Pancreas (tissue), 10 donors: Measurements from ENCODE around the gene PLBD2. TPM values are rescaled to one million over a fixed set of nuclear protein-coding genes. Genes with fewer than 3 reads are reported as not detected.

Experiments
- ATAC-seq, 4 donors: fragments of 200-7000 bp; cut with Tn5 transposase; one replicate each; pipeline versions ENCODE4 v1.8.0 to v1.9.1; 2020; ENCODE audit warnings: mild to moderate bottlenecking in 4 of 4, moderate library complexity in 4 of 4
- DNase-seq, 6 donors: peaks; one replicate each; pipeline ENCODE4 v3.0.0-alpha.2; 2020
- FAIRE-seq: peaks from 2 replicates; lab custom pipeline; 2012; peaks lifted over from hg19 to GRCh38; lab: Jason Lieb, UNC
- H3K27ac ChIP-seq, 4 donors: fragments of 200-600 bp; sonication (generic); 1 replicate in 3 of 4; 2 replicates in 1 of 4; pipeline versions ENCODE4 v1.5.0 to v1.8.0; 2020
- H3K27me3 ChIP-seq, 4 donors: fragments of 200-600 bp; one replicate each; pipeline ENCODE4 v1.8.0; 2021
- H3K36me3 ChIP-seq, 3 donors: fragments of 200-600 bp; sonication (generic) in 1 of 3; one replicate each; pipeline versions ENCODE4 v1.5.0 to v1.8.0; 2020 to 2021
- H3K4me1 ChIP-seq, 3 donors: fragments of 200-600 bp; one replicate each; pipeline ENCODE4 v1.8.0; 2021
- H3K4me3 ChIP-seq, 4 donors: fragments of 200-600 bp; sonication (generic) in 2 of 4; one replicate each; pipeline versions ENCODE4 v1.5.0 to v1.8.0; 2020 to 2021
- H3K9me3 ChIP-seq, 4 donors: fragments of 200-600 bp; one replicate each; pipeline ENCODE4 v1.8.0; 2021
- CTCF ChIP-seq, 4 donors: fragments of 200-600 bp; sonication (generic) in 3 of 4; IDR thresholded peaks; one replicate each; pipeline versions ENCODE4 v1.5.0 to v1.8.0; 2021; ENCODE audit warnings: antibody characterized with exemption in 4 of 4
- WGBS, 2 donors: extraction: QIAGEN DNeasy Blood & Tissue Kit; methylation state at CpG; one replicate each; pipeline ENCODE4 v1.1.7; 2013; 5-methylcytosine and 5-hydroxymethylcytosine counted together
- intact Hi-C, 3 donors: fragments of 100-400 bp; cut with DNase I; formaldehyde crosslinking; loops; one replicate each; pipeline versions ENCODE4 v1.11.1 to v1.14.2; 2022
- polyA plus RNA-seq, 2 donors: library from polyadenylated mRNA; stranded (reverse); fragments of 200-250 nt; gene quantifications; one replicate each; pipeline ENCODE4 v1.2.3, GENCODE V29; 2013
- total RNA-seq, 6 donors: library from RNA; stranded (reverse); fragmentation: NEBNext Ultra II Directional in 4 of 6; extraction: Animal tissue kit (Norgen Biotek cat#: 25700) in 4 of 6; gene quantifications; one replicate each; pipeline versions ENCODE4 v1.2.1 to v1.2.4, GENCODE V29; 2021 to 2023
- donor health status: healthy with polysubstance abuse.
- donor health status: DM: no; HTN: no; CAD: no; lungs with moderate emphysema.
- donor health status: DM: no; HTN: no; CAD: no.
- donor health status: control.
- donor health status: control.
- donor health status: Bipolar disorder and iron deficiency.
- donor health status: DM: yes; HTN: yes; CAD: no.
- donor health status: DM: no; HTN: no; CAD: no.
- donor health status: DM: no; HTN: no; CAD: no.
- donor health status: DM: yes; HTN: yes; CAD: no.

Gene PLBD2
- total and polyA plus RNA-seq, 8 donors: 11.4 to 29.3 (median 14.9) TPM

- intact Hi-C loops: loop anchor here in 1 of 3 donors (10.0 kb wide), 1 partner anchor 109 kb away; the partner anchor contains the start of gene SDSL
- no peak for TF ChIP-seq CTCF (IDR thresholded peaks at IDR 0.05)
- ATAC-seq (no peak), DNase-seq (no peak), FAIRE-seq (no peak)
- no peak overlapping the region for H3K27ac ChIP-seq
- no peaks in the 10 kb centered on the region for H3K27me3 ChIP-seq
- 90 to 93% methylated on average over 7 of the region's 7 CpGs for WGBS, 2 donors
- H3K9me3 ChIP-seq: no peaks in the 10 kb centered on the region
- H3K4me1 ChIP-seq: no peaks in the 10 kb centered on the region
- no peak overlapping the region for H3K4me3 ChIP-seq
- H3K36me3 ChIP-seq: peaks cover 0 to 38% (median 0%) of the 10 kb centered on the region in 3 donors
These were observed 42.2 kb upstream of the PLBD2 start for GRCh38 chr12:113316155-113316554.

- no peaks in the 10 kb centered on the region for H3K4me1 ChIP-seq
- no peak for TF ChIP-seq CTCF (IDR thresholded peaks at IDR 0.05)
- H3K27me3 ChIP-seq: no peaks in the 10 kb centered on the region
- no peak for DNase-seq
- peaks cover 0 to 33% (median 0%) of the 10 kb centered on the region in 3 donors for H3K36me3 ChIP-seq
- FAIRE-seq: no peak
- ATAC-seq: no peak
- H3K4me3 ChIP-seq: no peak overlapping the region
- H3K27ac ChIP-seq: no peak overlapping the region
- WGBS, 2 donors: 93 to 95% methylated on average over 6 of the region's 6 CpGs
- no peaks in the 10 kb centered on the region for H3K9me3 ChIP-seq
- intact Hi-C loops: loop anchor here in 1 of 3 donors (10.0 kb wide), 1 partner anchor 108 kb away; the partner anchor contains the start of gene SDSL
These were observed 41.3 kb upstream of the PLBD2 start for GRCh38 chr12:113317122-113317521.

- intact Hi-C loops: loop anchor here in 1 of 3 donors (10.0 kb wide), 1 partner anchor 107 kb away; the partner anchor contains the start of gene SDSL
- peaks cover 0 to 32% (median 0%) of the 10 kb centered on the region in 3 donors for H3K36me3 ChIP-seq
- 92% methylated on average over 4 of the region's 4 CpGs for WGBS, 2 donors
- no peak overlapping the region for H3K27ac ChIP-seq
- no peaks in the 10 kb centered on the region for H3K27me3 ChIP-seq
- DNase-seq: no peak
- no peaks in the 10 kb centered on the region for H3K4me1 ChIP-seq
- H3K9me3 ChIP-seq: no peaks in the 10 kb centered on the region
- H3K4me3 ChIP-seq: no peak overlapping the region
- no peak for ATAC-seq
- TF ChIP-seq CTCF (IDR thresholded peaks at IDR 0.05): no peak
- no peak for FAIRE-seq
These were observed 40.2 kb upstream of the PLBD2 start for GRCh38 chr12:113318046-113318656.

- Histone ChIP-seq H3K27me3 (no peaks in the 10 kb centered on the region), H3K4me3 (no peak overlapping the region), H3K36me3 (peaks cover 0 to 30% (median 0%) of the 10 kb centered on the region in 3 donors), H3K9me3 (no peaks in the 10 kb centered on the region), H3K4me1 (no peaks in the 10 kb centered on the region), H3K27ac (no peak overlapping the region)
- intact Hi-C loops: loop anchor here in 1 of 3 donors (10.0 kb wide), 1 partner anchor 106 kb away; the partner anchor contains the start of gene SDSL
- TF ChIP-seq CTCF (IDR thresholded peaks at IDR 0.05): no peak
- FAIRE-seq: no peak
- no peak for DNase-seq
- no peak for ATAC-seq
- WGBS, 2 donors: 94 to 97% methylated on average over 15 of the region's 15 CpGs
These were observed 39.3 kb upstream of the PLBD2 start for GRCh38 chr12:113318900-113319628.
